Neuron (in vitro differentiated cells): Measurements from ENCODE around the gene PANX2.

Experiments
- H2AFZ ChIP-seq: one replicate; pipeline ENCODE4 v1.6.1; 2013; ENCODE audit warnings: low read depth, mild to moderate bottlenecking, inconsistent platforms, low read length, moderate library complexity
- H3K27me3 ChIP-seq: one replicate; pipeline ENCODE4 v1.6.1; 2013; ENCODE audit warnings: low read length; ENCODE audit not compliant: insufficient read depth
- H3K36me3 ChIP-seq: one replicate; pipeline ENCODE4 v1.6.1; 2013; ENCODE audit warnings: low read length; ENCODE audit not compliant: insufficient read depth
- H3K4me1 ChIP-seq: one replicate; pipeline ENCODE4 v1.6.1; 2013; ENCODE audit warnings: low read length; ENCODE audit not compliant: insufficient read depth
- H3K4me3 ChIP-seq: 2 replicates; pipeline ENCODE4 v1.5.1; 2013; ENCODE audit warnings: mild to moderate bottlenecking, low read length, moderate library complexity
- H3K9me3 ChIP-seq: one replicate; pipeline ENCODE4 v1.6.1; 2013; ENCODE audit warnings: low read length

PANX2 gene

GRCh38 chr22:50206599-50206998, 36.1 kb downstream of the PANX2 start:
- H3K27me3 ChIP-seq, result no peaks in the 10 kb centered on the region
- H3K4me3 ChIP-seq, result no peak overlapping the region
- H3K36me3 ChIP-seq, result peaks cover 51% of the 10 kb centered on the region
- H3K9me3 ChIP-seq, result peaks cover 5% of the 10 kb centered on the region
- H3K4me1 ChIP-seq, result peaks cover 15% of the 10 kb centered on the region
- no peak overlapping the region for H2AFZ ChIP-seq

GRCh38 chr22:50207383-50208140, 37.0 kb downstream of the PANX2 start:
- peaks cover 59% of the 10 kb centered on the region for H3K36me3 ChIP-seq
- H3K9me3 ChIP-seq, result peaks cover 5% of the 10 kb centered on the region
- H2AFZ ChIP-seq, result no peak overlapping the region
- H3K27me3 ChIP-seq, result no peaks in the 10 kb centered on the region
- H3K4me1 ChIP-seq, result peaks cover 7% of the 10 kb centered on the region
- H3K4me3 ChIP-seq, result no peak overlapping the region

GRCh38 chr22:50208430-50208938, 38.0 kb downstream of the PANX2 start:
- Histone ChIP-seq H3K36me3 (peaks cover 62% of the 10 kb centered on the region), H3K27me3 (no peaks in the 10 kb centered on the region), H3K4me1 (peaks cover 7% of the 10 kb centered on the region)

GRCh38 chr22:50208939-50209892, 38.7 kb downstream of the PANX2 start:
- H3K27me3 ChIP-seq, result no peaks in the 10 kb centered on the region
- H3K4me1 ChIP-seq, result peaks cover 7% of the 10 kb centered on the region
- H3K9me3 ChIP-seq, result no peaks in the 10 kb centered on the region
- H3K36me3 ChIP-seq, result peaks cover 63% of the 10 kb centered on the region
- H3K4me3 ChIP-seq, result no peak overlapping the region
- H2AFZ ChIP-seq, result no peak overlapping the region

More at GRCh38 chr22:50208430-50208938, 38.0 kb downstream of the PANX2 start:
- H2AFZ ChIP-seq, result no peak overlapping the region
- H3K4me3 ChIP-seq, result no peak overlapping the region
- peaks cover under 1% of the 10 kb centered on the region for H3K9me3 ChIP-seq

- H3K36me3 ChIP-seq, result peaks cover 60% of the 10 kb centered on the region
- H3K4me1 ChIP-seq, result peaks cover 7% of the 10 kb centered on the region
- H3K27me3 ChIP-seq, result no peaks in the 10 kb centered on the region
- H2AFZ ChIP-seq, result no peak overlapping the region
- H3K4me3 ChIP-seq, result no peak overlapping the region
- H3K9me3 ChIP-seq, result no peaks in the 10 kb centered on the region
Measured at GRCh38 chr22:50209893-50210292, 39.4 kb downstream of the PANX2 start.

- no peaks in the 10 kb centered on the region for H3K9me3 ChIP-seq
- H2AFZ ChIP-seq, result no peak overlapping the region
- H3K36me3 ChIP-seq, result peaks cover 63% of the 10 kb centered on the region
- H3K4me1 ChIP-seq, result peaks cover 7% of the 10 kb centered on the region
- no peak overlapping the region for H3K4me3 ChIP-seq
- no peaks in the 10 kb centered on the region for H3K27me3 ChIP-seq
Measured at GRCh38 chr22:50210378-50211139, 40.0 kb downstream of the PANX2 start.

- peaks cover 7% of the 10 kb centered on the region for H3K4me1 ChIP-seq
- H3K4me3 ChIP-seq, result no peak overlapping the region
- H3K36me3 ChIP-seq, result peaks cover 66% of the 10 kb centered on the region
- H3K27me3 ChIP-seq, result no peaks in the 10 kb centered on the region
- H2AFZ ChIP-seq, result no peak overlapping the region
- H3K9me3 ChIP-seq, result no peaks in the 10 kb centered on the region
Measured at GRCh38 chr22:50211147-50211546, 40.6 kb downstream of the PANX2 start.

- Histone ChIP-seq H3K4me3 (no peak overlapping the region), H2AFZ (no peak overlapping the region), H3K4me1 (no peaks in the 10 kb centered on the region), H3K9me3 (no peaks in the 10 kb centered on the region), H3K27me3 (no peaks in the 10 kb centered on the region), H3K36me3 (peaks cover 70% of the 10 kb centered on the region)
Measured at GRCh38 chr22:50213263-50213662, 42.7 kb downstream of the PANX2 start.

GRCh38 chr22:50215297-50216054, 44.9 kb downstream of the PANX2 start:
- Histone ChIP-seq H3K36me3 (peaks cover 80% of the 10 kb centered on the region), H3K4me3 (no peak overlapping the region), H3K9me3 (no peaks in the 10 kb centered on the region), H2AFZ (no peak overlapping the region), H3K4me1 (no peaks in the 10 kb centered on the region), H3K27me3 (no peaks in the 10 kb centered on the region)

GRCh38 chr22:50216055-50216683, 45.6 kb downstream of the PANX2 start:
- no peaks in the 10 kb centered on the region for H3K27me3 ChIP-seq

GRCh38 chr22:50216684-50217520, 46.4 kb downstream of the PANX2 start:
- Histone ChIP-seq H3K36me3 (peaks cover 82% of the 10 kb centered on the region), H3K4me3 (no peak overlapping the region), H3K27me3 (no peaks in the 10 kb centered on the region), H3K4me1 (no peaks in the 10 kb centered on the region), H3K9me3 (no peaks in the 10 kb centered on the region), H2AFZ (no peak overlapping the region)

More at GRCh38 chr22:50216055-50216683, 45.6 kb downstream of the PANX2 start:
- Histone ChIP-seq H2AFZ (no peak overlapping the region), H3K9me3 (no peaks in the 10 kb centered on the region), H3K36me3 (peaks cover 80% of the 10 kb centered on the region), H3K4me3 (no peak overlapping the region), H3K4me1 (no peaks in the 10 kb centered on the region)
